WTC11 (cell line): ENCODE results near the gene PTPRG. TPM values are rescaled to one million over a fixed set of nuclear protein-coding genes. Genes with fewer than 3 reads are reported as not detected.

Experiments used
- ATAC-seq: fragments of 200-7000 bp; cut with Tn5 transposase; 2 replicates; pipeline ENCODE4 v1.10.0; 2021; ENCODE audit warnings: mild to moderate bottlenecking, moderate library complexity
- CTCF ChIA-PET: fragments of 300-600 bp; sonication (Branson Sonifier 250); formaldehyde crosslinking; loops from one replicate; lab custom pipeline; 2021; ENCODE audit warnings: antibody characterized with exemption; lab: Charles Lee
- POLR2A ChIA-PET: fragments of 350-600 bp; sonication (Branson Sonifier 250); formaldehyde crosslinking; loops from one replicate; lab custom pipeline; 2021; ENCODE audit warnings: antibody characterized with exemption; lab: Charles Lee
- DNase-seq: peaks from one replicate; pipeline ENCODE4 v3.0.0; 2021; ENCODE audit warnings: low spot score
- H3K27ac Mint-ChIP-seq: 2 replicates; pipeline ENCODE4 v1.8.0; 2021; ENCODE audit warnings: mixed read lengths
- H3K27me3 Mint-ChIP-seq: 2 replicates; pipeline ENCODE4 v1.8.0; 2021; ENCODE audit warnings: low read depth, mild to moderate bottlenecking, moderate library complexity, mixed read lengths
- H3K36me3 Mint-ChIP-seq: 2 replicates; pipeline ENCODE4 v1.8.0; 2021; ENCODE audit warnings: mixed read lengths
- H3K4me1 Mint-ChIP-seq: 2 replicates; pipeline ENCODE4 v1.8.0; 2022; ENCODE audit warnings: mixed read lengths
- H3K4me3 Mint-ChIP-seq: 2 replicates; pipeline ENCODE4 v1.8.0; 2021; ENCODE audit warnings: mild to moderate bottlenecking, moderate library complexity, mixed read lengths
- H3K9me3 Mint-ChIP-seq: 2 replicates; pipeline ENCODE4 v1.8.0; 2021; ENCODE audit warnings: mixed read lengths
- ATF2 ChIP-seq: sonication (generic); formaldehyde crosslinking; IDR thresholded peaks from 2 replicates; pipeline ENCODE4 v1.8.1; 2022; ENCODE audit warnings: low read depth, missing genetic modification reagents, borderline replicate concordance
- CREB1 ChIP-seq: sonication (generic); formaldehyde crosslinking; IDR thresholded peaks from 2 replicates; pipeline ENCODE4 v1.8.0; 2023; ENCODE audit warnings: mild to moderate bottlenecking, missing genetic modification reagents
- CREM ChIP-seq: sonication (generic); formaldehyde crosslinking; IDR thresholded peaks from 2 replicates; pipeline ENCODE4 v1.8.1; 2022; ENCODE audit warnings: mild to moderate bottlenecking, missing genetic modification reagents, moderate library complexity
- E2F1 ChIP-seq: sonication (generic); formaldehyde crosslinking; IDR thresholded peaks from 2 replicates; pipeline ENCODE4 v1.8.0; 2022; ENCODE audit warnings: mild to moderate bottlenecking, missing genetic modification reagents
- E2F4 ChIP-seq: sonication (generic); formaldehyde crosslinking; IDR thresholded peaks from 2 replicates; pipeline ENCODE4 v1.8.1; 2022; ENCODE audit warnings: low read depth, mild to moderate bottlenecking, moderate library complexity, missing genetic modification reagents, borderline replicate concordance
- E2F5 ChIP-seq: sonication (generic); formaldehyde crosslinking; IDR thresholded peaks from 2 replicates; pipeline ENCODE4 v1.8.1; 2022; ENCODE audit warnings: mild to moderate bottlenecking, moderate library complexity, missing genetic modification reagents
- ELF4 ChIP-seq: sonication (generic); formaldehyde crosslinking; IDR thresholded peaks from 2 replicates; pipeline ENCODE4 v1.8.1; 2022; ENCODE audit warnings: low read depth, mild to moderate bottlenecking, moderate library complexity, missing genetic modification reagents
- ETV6 ChIP-seq: sonication (generic); formaldehyde crosslinking; IDR thresholded peaks from 2 replicates; pipeline ENCODE4 v1.8.1; 2022; ENCODE audit warnings: mild to moderate bottlenecking, missing genetic modification reagents
- GRHL2 ChIP-seq: fragments of 250-450 bp; sonication (Bioruptor Pico); IDR thresholded peaks from 2 replicates; pipeline ENCODE4 v1.8.0; 2022; ENCODE audit warnings: mild to moderate bottlenecking, moderate library complexity; ENCODE audit not compliant: insufficient replicate concordance, severe bottlenecking
- HMGA2 ChIP-seq: fragments of 250-450 bp; sonication (Bioruptor Pico); IDR thresholded peaks from 2 replicates; pipeline ENCODE4 v1.4.0; 2021; ENCODE audit warnings: mild to moderate bottlenecking, moderate library complexity
- JAZF1 ChIP-seq: fragments of 250-450 bp; sonication (Bioruptor Pico); IDR thresholded peaks from 2 replicates; pipeline ENCODE4 v1.9.0; 2021; ENCODE audit warnings: moderate library complexity, mild to moderate bottlenecking, inconsistent platforms
- KAT7 ChIP-seq: sonication (generic); formaldehyde crosslinking; IDR thresholded peaks from 2 replicates; pipeline ENCODE4 v1.8.1; 2023; ENCODE audit warnings: missing genetic modification reagents, mild to moderate bottlenecking, borderline replicate concordance
- MAX ChIP-seq: sonication (generic); formaldehyde crosslinking; IDR thresholded peaks from 2 replicates; pipeline ENCODE4 v1.8.0; 2022; ENCODE audit warnings: mild to moderate bottlenecking, missing genetic modification reagents
- NFYB ChIP-seq: sonication (generic); formaldehyde crosslinking; conservative IDR thresholded peaks from 2 replicates; pipeline ENCODE4 v1.8.0; 2022; ENCODE audit warnings: low read depth, missing genetic modification reagents
- NR1H2 ChIP-seq: sonication (generic); formaldehyde crosslinking; IDR thresholded peaks from 2 replicates; pipeline ENCODE4 v1.9.0; 2021; ENCODE audit warnings: mild to moderate bottlenecking, moderate library complexity, missing genetic modification reagents
- NR3C1 ChIP-seq: sonication (generic); formaldehyde crosslinking; conservative IDR thresholded peaks from 2 replicates; pipeline ENCODE4 v1.8.1; 2023; ENCODE audit warnings: low read depth, mild to moderate bottlenecking, missing genetic modification reagents
- PRDM15 ChIP-seq: sonication (generic); formaldehyde crosslinking; IDR thresholded peaks from 2 replicates; pipeline ENCODE4 v1.8.0; 2022; ENCODE audit warnings: missing genetic modification reagents
- PREB ChIP-seq: sonication (generic); formaldehyde crosslinking; IDR thresholded peaks from 2 replicates; pipeline ENCODE4 v1.8.1; 2022; ENCODE audit warnings: mild to moderate bottlenecking, missing genetic modification reagents, moderate library complexity, borderline replicate concordance
- RELA ChIP-seq: sonication (generic); formaldehyde crosslinking; IDR thresholded peaks from 2 replicates; pipeline ENCODE4 v1.8.1; 2022; ENCODE audit warnings: missing genetic modification reagents, mild to moderate bottlenecking, borderline replicate concordance
- RORB ChIP-seq: fragments of 250-450 bp; sonication (Bioruptor Pico); IDR thresholded peaks from 2 replicates; pipeline ENCODE4 v1.9.0; 2021; ENCODE audit warnings: mild to moderate bottlenecking
- SMAD4 ChIP-seq: sonication (generic); formaldehyde crosslinking; IDR thresholded peaks from 2 replicates; pipeline ENCODE4 v1.8.0; 2022; ENCODE audit warnings: mild to moderate bottlenecking, missing genetic modification reagents
- TEAD4 ChIP-seq: sonication (generic); formaldehyde crosslinking; IDR thresholded peaks from 2 replicates; pipeline ENCODE4 v1.8.0; 2022; ENCODE audit warnings: mild to moderate bottlenecking, missing genetic modification reagents
- ZBTB21 ChIP-seq: sonication (generic); formaldehyde crosslinking; IDR thresholded peaks from 2 replicates; pipeline ENCODE4 v1.8.1; 2023; ENCODE audit warnings: mild to moderate bottlenecking, missing genetic modification reagents, borderline replicate concordance
- ZMAT4 ChIP-seq: fragments of 250-450 bp; sonication (Bioruptor Pico); IDR thresholded peaks from 2 replicates; pipeline ENCODE4 v1.9.0; 2021; ENCODE audit warnings: mild to moderate bottlenecking
- ZNF138 ChIP-seq: sonication (generic); formaldehyde crosslinking; conservative IDR thresholded peaks from 2 replicates; pipeline ENCODE4 v1.8.1; 2022; ENCODE audit warnings: mild to moderate bottlenecking, moderate library complexity, missing genetic modification reagents
- ZNF263 ChIP-seq: sonication (generic); formaldehyde crosslinking; IDR thresholded peaks from 2 replicates; pipeline ENCODE4 v1.8.1; 2022; ENCODE audit warnings: low read depth, mild to moderate bottlenecking, moderate library complexity, missing genetic modification reagents
- ZNF396 ChIP-seq: fragments of 250-450 bp; sonication (Bioruptor Pico); IDR thresholded peaks from 2 replicates; pipeline ENCODE4 v1.8.0; 2021; ENCODE audit warnings: mild to moderate bottlenecking, moderate library complexity, borderline replicate concordance
- total RNA-seq: library from RNA; stranded (reverse); gene quantifications from 3 replicates; pipeline ENCODE4 v1.2.3, GENCODE V29; 2021

PTPRG gene
- total RNA-seq, 1 experiment from 2014 or later = 106 TPM

- H3K27me3 Mint-ChIP-seq = no peaks in the 10 kb centered on the region
- DNase-seq (no peak), ATAC-seq (no peak)
- H3K9me3 Mint-ChIP-seq = no peaks in the 10 kb centered on the region
- H3K36me3 Mint-ChIP-seq = peaks cover 4% of the 10 kb centered on the region
- peaks cover 62% of the 10 kb centered on the region for H3K4me1 Mint-ChIP-seq
- H3K4me3 Mint-ChIP-seq = no peak overlapping the region
- H3K27ac Mint-ChIP-seq = peak overlapping the region; percentile 64; the same call in 1 of the 2 replicates
- TF ChIP-seq KAT7 (CRISPR knock-in tag) (no peak), ELF4 (CRISPR knock-in tag) (no peak), GRHL2 (CRISPR knock-in tag) (no peak), NR1H2 (CRISPR knock-in tag) (no peak), ZNF138 (CRISPR knock-in tag) (no peak), NR3C1 (CRISPR knock-in tag) (no peak), RORB (CRISPR knock-in tag) (no peak), NFYB (CRISPR knock-in tag) (no peak), PRDM15 (CRISPR knock-in tag) (no peak), ZMAT4 (CRISPR knock-in tag) (no peak), CREM (CRISPR knock-in tag) (no peak), ETV6 (CRISPR knock-in tag) (no peak)
- ChIA-PET CTCF (no interaction called here), POLR2A (no interaction called here)
These were observed 54.3 kb downstream of the PTPRG start for GRCh38 chr3:61615643-61616042.

- peak overlapping the region; percentile 66 for H3K27ac Mint-ChIP-seq
- no peaks in the 10 kb centered on the region for H3K9me3 Mint-ChIP-seq
- CTCF ChIA-PET = no interaction called here
- peaks cover 4% of the 10 kb centered on the region for H3K36me3 Mint-ChIP-seq
- DNase-seq (no peak), ATAC-seq (no peak)
- H3K4me3 Mint-ChIP-seq = no peak overlapping the region
- peaks cover 60% of the 10 kb centered on the region for H3K4me1 Mint-ChIP-seq
- POLR2A ChIA-PET = no interaction called here
- H3K27me3 Mint-ChIP-seq = no peaks in the 10 kb centered on the region
- TF ChIP-seq CREB1 (CRISPR knock-in tag) = no peak
- no peak for TF ChIP-seq E2F5
- no peak for TF ChIP-seq ATF2 (CRISPR knock-in tag)
- no peak for TF ChIP-seq PREB (CRISPR knock-in tag)
- no peak for TF ChIP-seq ZBTB21
- TF ChIP-seq TEAD4 (CRISPR knock-in tag) = no peak
- TF ChIP-seq RELA (CRISPR knock-in tag) = no peak
- no peak for TF ChIP-seq HMGA2 (CRISPR knock-in tag)
- TF ChIP-seq ZNF396 (CRISPR knock-in tag) = no peak
- TF ChIP-seq KAT7 (CRISPR knock-in tag) = no peak
- no peak for TF ChIP-seq E2F4
- TF ChIP-seq SMAD4 = no peak
- no peak for TF ChIP-seq JAZF1 (CRISPR knock-in tag)
- no peak for TF ChIP-seq ZNF263 (CRISPR knock-in tag)
- TF ChIP-seq E2F1 = no peak
- TF ChIP-seq MAX (CRISPR knock-in tag) = no peak
These were observed 55.2 kb downstream of the PTPRG start for GRCh38 chr3:61616586-61616985.
